GM20000 (cell line): Measurements from ENCODE around the gene SPRTN.

Experiments used
- DNase-seq: peaks from one replicate; pipeline ENCODE4 v3.0.0; 2012; ENCODE audit warnings: low spot score
- CTCF ChIP-seq: IDR thresholded peaks from 2 replicates; pipeline ENCODE4 v1.5.1; 2012; ENCODE audit warnings: mild to moderate bottlenecking, control low read depth; ENCODE audit errors: extremely low read depth, missing control alignments

Gene SPRTN

GRCh38 chr1:231315887-231316286 lies 22.2 kb upstream of the SPRTN start:
- peak; percentile 77 for TF ChIP-seq CTCF
- DNase-seq, result peak; percentile 66

DNA sequence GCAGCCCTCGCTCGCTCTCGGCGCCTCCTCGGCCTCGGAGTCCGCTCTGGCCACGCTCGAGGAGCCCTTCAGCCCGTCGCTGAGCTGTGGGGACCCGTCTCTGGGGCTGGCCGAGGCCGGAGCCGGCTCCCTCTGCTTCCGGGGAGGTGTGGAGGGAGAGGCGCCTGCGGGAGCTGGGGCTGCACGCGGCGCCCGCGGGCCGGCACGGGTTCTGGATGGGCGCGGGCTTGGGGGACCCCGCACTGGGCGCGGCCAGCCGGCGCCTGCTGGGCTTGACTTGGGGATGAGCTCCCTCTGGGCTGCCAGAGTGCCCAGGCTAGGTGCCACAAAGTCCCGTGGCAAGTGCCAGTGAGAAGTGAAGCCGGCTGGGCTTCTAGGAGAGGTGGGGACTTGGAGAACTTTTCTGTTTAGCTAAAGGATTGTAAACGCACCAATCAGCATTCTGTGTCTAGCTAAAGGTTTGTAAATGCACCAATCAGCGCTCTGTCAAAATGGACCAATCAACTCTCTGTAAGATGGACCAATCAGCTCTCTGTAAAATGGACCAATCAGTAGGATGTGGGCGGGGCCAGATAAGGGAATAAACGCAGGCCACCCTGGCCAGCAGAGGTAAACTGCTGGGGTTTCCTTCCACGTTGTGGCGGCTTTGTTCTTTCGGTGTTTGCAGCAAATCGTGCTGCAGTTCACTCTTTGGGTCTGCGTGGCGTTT lies 20.6 kb upstream of the SPRTN start:
- no peak for DNase-seq
- no peak for TF ChIP-seq CTCF

GRCh38 chr1:231318015-231318355 lies 20.1 kb upstream of the SPRTN start:
- TF ChIP-seq CTCF, result no peak
- no peak for DNase-seq

GRCh38 chr1:231318568-231318967 lies 19.5 kb upstream of the SPRTN start:
- TF ChIP-seq CTCF, result no peak
- DNase-seq, result no peak

DNA sequence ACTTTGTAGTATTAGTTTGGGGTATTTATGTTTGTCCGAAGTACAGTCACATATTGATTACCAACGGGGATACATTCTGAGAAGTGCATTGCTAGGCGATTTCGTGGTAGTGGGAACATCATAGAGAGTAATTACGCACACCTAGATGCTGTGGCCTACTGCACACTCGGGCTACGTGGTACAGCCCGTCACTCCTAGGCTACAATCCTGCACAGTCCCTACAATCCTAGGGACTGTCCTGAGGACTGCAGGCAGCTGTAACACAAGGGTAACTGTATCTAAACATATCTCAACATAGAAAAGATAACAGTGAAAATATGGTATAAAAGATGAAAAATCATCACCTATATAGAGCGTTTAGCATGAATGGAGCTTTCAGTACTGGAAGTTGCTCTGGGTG lies 19.0 kb upstream of the SPRTN start:
- no peak for DNase-seq
- TF ChIP-seq CTCF, result no peak

DNA sequence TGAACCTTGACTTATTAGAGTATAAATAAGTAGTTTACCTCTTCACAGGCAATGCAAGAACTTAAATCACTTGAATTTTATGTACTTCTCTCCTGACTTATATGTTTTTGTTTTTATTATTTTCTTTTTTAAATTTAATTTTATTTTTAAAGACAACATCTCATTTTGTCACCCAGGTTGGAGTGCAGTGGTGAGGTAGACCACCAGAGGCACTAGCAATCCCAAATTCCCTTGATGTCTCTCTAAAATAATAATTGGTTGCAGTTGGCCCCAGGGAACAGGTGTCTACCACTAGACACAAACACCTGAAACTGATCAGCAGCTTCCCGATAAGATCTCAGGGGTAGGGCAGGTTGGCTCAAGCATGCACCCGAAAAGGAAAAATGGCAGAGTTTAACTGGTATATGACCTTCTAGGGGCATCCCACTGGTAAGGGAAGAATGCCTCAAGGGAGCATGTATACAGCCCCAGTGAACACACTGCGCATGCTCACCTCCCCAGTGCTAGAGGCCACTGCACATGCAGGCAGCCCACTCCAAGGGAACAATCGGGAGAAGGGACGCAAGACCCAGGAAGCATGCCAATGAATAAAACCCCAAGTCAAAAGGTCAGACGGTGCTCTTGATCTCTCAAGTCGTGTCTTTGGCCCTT lies 15.1 kb upstream of the SPRTN start:
- no peak for DNase-seq

More for the DNA sequence above, 15.1 kb upstream of the SPRTN start:
- TF ChIP-seq CTCF, result no peak
